ENCODE results near the gene RAP1GAP. TPM values are rescaled to one million over a fixed set of nuclear protein-coding genes. Genes with fewer than 3 reads are reported as not detected.
A peak's percentile ranks its signal among the peaks of the same experiment; 100 is the strongest.
"Not testable (repeated sequence)": the region's sequence is repeated elsewhere in the genome, so short reads cannot be mapped to it uniquely, and the experiment has no call there.

RAP1GAP gene
- polyA plus RNA-seq, 1 donor from 2014 or later = 9.8 TPM

- peak overlapping the region; percentile 25 for H3K4me3 ChIP-seq (ENCODE audit: low read length)
- peak; percentile 76 for TF ChIP-seq EP300 (conservative IDR thresholded peaks at IDR 0.05; ENCODE audit: poor library complexity, severe bottlenecking)
- no peak for TF ChIP-seq EZH2 (IDR thresholded peaks at IDR 0.05; ENCODE audit: borderline replicate concordance, insufficient read depth, low read length, poor library complexity, severe bottlenecking)
- peak; percentile 28 for TF ChIP-seq SMC3 (conservative IDR thresholded peaks at IDR 0.05; ENCODE audit: poor library complexity)
- no peak for TF ChIP-seq TAF1 (IDR thresholded peaks at IDR 0.05; ENCODE audit: low read depth)
- peak; percentile 34 for TF ChIP-seq REST (IDR thresholded peaks at IDR 0.05; ENCODE audit: borderline replicate concordance)
- TF ChIP-seq CTCF (IDR thresholded peaks at IDR 0.05; ENCODE audit: poor library complexity, severe bottlenecking) = no peak
- TF ChIP-seq POLR2AphosphoS5 (IDR thresholded peaks at IDR 0.05) = peak; percentile 15
- TF ChIP-seq MXI1 (conservative IDR thresholded peaks at IDR 0.05; ENCODE audit: poor library complexity, severe bottlenecking) = no peak
- peak; percentile 34 for TF ChIP-seq RAD21 (conservative IDR thresholded peaks at IDR 0.05)
- H4K20me1 ChIP-seq (ENCODE audit: insufficient read depth) = no peaks in the 10 kb centered on the region
- H3F3A ChIP-seq (ENCODE audit: insufficient read depth, low read length, poor library complexity, severe bottlenecking) = no peaks in the 10 kb centered on the region
- H3K79me2 ChIP-seq (replicated peaks; ENCODE audit: insufficient read depth, low read length) = no peaks in the 10 kb centered on the region
- no peak overlapping the region for H3K4me2 ChIP-seq (ENCODE audit: low read length)
- no peaks in the 10 kb centered on the region for H3K9me3 ChIP-seq (ENCODE audit: low read length)
- H3K27me3 ChIP-seq (ENCODE audit: insufficient read depth, low read depth, low read length) = no peaks in the 10 kb centered on the region
- H2AFZ ChIP-seq (ENCODE audit: low read depth, low read length) = no peak overlapping the region
- H3K27ac ChIP-seq (ENCODE audit: low read length) = peak overlapping the region; percentile 83
- H3K36me3 ChIP-seq (ENCODE audit: insufficient read depth, low read length) = no peaks in the 10 kb centered on the region
- no peaks in the 10 kb centered on the region for H3K9me2 ChIP-seq (ENCODE audit: insufficient read depth, low read length)
- peak overlapping the region; percentile 61 for H3K9ac ChIP-seq (ENCODE audit: low read length)
Observed at GRCh38 chr1:21631944-21632887, 36.9 kb downstream of the RAP1GAP start.

- not testable (repeated sequence) for H3K27me3 ChIP-seq (ENCODE audit: insufficient read depth, low read depth, low read length); H3K9me3 ChIP-seq (ENCODE audit: low read length); H3K79me2 ChIP-seq (replicated peaks; ENCODE audit: insufficient read depth, low read length); H3K36me3 ChIP-seq (ENCODE audit: insufficient read depth, low read length); H3K4me3 ChIP-seq (ENCODE audit: low read length); H3F3A ChIP-seq (ENCODE audit: insufficient read depth, low read length, poor library complexity, severe bottlenecking); H4K20me1 ChIP-seq (ENCODE audit: insufficient read depth); H3K9me2 ChIP-seq (ENCODE audit: insufficient read depth, low read length); H2AFZ ChIP-seq (ENCODE audit: low read depth, low read length); H3K4me2 ChIP-seq (ENCODE audit: low read length)
- H3K9ac ChIP-seq (ENCODE audit: low read length) = peak overlapping the region; percentile 61
- H3K27ac ChIP-seq (ENCODE audit: low read length) = peak overlapping the region; percentile 83
Observed at GRCh38 chr1:21631590-21631943, 37.6 kb downstream of the RAP1GAP start.

All from neural cell (in vitro differentiated cells).